Activated CD8-positive, alpha-beta memory T cell treated with anti-CD3 and anti-CD28 coated beads, Interleukin-2, amount 50 U/mL, for 24 hours (primary cell): ENCODE results near the gene CD74.
"Not testable (repeated sequence)": the region's sequence is repeated elsewhere in the genome, so short reads cannot be mapped to it uniquely, and the experiment has no call there.

ENCODE experiments used
- DNase-seq: peaks from one replicate; pipeline ENCODE4 v3.0.0-alpha.2; 2020; ENCODE audit errors: extremely low read depth

Gene CD74

GRCh38 chr5:150441813-150442698 is 29.3 kb upstream of the CD74 start:
- no peak for DNase-seq

GRCh38 chr5:150440948-150441812 is 28.5 kb upstream of the CD74 start:
- DNase-seq: no peak

GRCh38 chr5:150438873-150439546 is 26.3 kb upstream of the CD74 start:
- DNase-seq: no peak

GRCh38 chr5:150436141-150436680 is 23.5 kb upstream of the CD74 start:
- peak; percentile 83 for DNase-seq

GRCh38 chr5:150434464-150434863 is 21.8 kb upstream of the CD74 start:
- no peak for DNase-seq

GRCh38 chr5:150431574-150431973 is 18.9 kb upstream of the CD74 start:
- no peak for DNase-seq

- DNase-seq: no peak
Measured at GRCh38 chr5:150431048-150431447, 18.3 kb upstream of the CD74 start.

GRCh38 chr5:150429410-150429873 is 16.7 kb upstream of the CD74 start:
- DNase-seq: no peak

- DNase-seq: no peak
Measured at GRCh38 chr5:150428978-150429377, 16.3 kb upstream of the CD74 start.

- no peak for DNase-seq
Measured at GRCh38 chr5:150428106-150428876, 15.6 kb upstream of the CD74 start.

GRCh38 chr5:150426165-150426564 is 13.5 kb upstream of the CD74 start:
- not testable (repeated sequence) for DNase-seq

- no peak for DNase-seq
Measured at GRCh38 chr5:150422758-150423157, 10.0 kb upstream of the CD74 start.

GRCh38 chr5:150422075-150422474 is 9.4 kb upstream of the CD74 start:
- DNase-seq: no peak

- no peak for DNase-seq
Measured at GRCh38 chr5:150419630-150420270, 7.0 kb upstream of the CD74 start.

- not testable (repeated sequence) for DNase-seq
Measured at GRCh38 chr5:150413902-150414790, 1.4 kb upstream of the CD74 start.

GRCh38 chr5:150413176-150413901 is 629 bp upstream of the CD74 start:
- no peak for DNase-seq

GRCh38 chr5:150411245-150411979 is 1.3 kb downstream of the CD74 start:
- DNase-seq: no peak
